ENCODE data around the gene PADI3.
"Not testable (repeated sequence)": the region's sequence is repeated elsewhere in the genome, so short reads cannot be mapped to it uniquely, and the experiment has no call there.

PADI3 gene

DNA sequence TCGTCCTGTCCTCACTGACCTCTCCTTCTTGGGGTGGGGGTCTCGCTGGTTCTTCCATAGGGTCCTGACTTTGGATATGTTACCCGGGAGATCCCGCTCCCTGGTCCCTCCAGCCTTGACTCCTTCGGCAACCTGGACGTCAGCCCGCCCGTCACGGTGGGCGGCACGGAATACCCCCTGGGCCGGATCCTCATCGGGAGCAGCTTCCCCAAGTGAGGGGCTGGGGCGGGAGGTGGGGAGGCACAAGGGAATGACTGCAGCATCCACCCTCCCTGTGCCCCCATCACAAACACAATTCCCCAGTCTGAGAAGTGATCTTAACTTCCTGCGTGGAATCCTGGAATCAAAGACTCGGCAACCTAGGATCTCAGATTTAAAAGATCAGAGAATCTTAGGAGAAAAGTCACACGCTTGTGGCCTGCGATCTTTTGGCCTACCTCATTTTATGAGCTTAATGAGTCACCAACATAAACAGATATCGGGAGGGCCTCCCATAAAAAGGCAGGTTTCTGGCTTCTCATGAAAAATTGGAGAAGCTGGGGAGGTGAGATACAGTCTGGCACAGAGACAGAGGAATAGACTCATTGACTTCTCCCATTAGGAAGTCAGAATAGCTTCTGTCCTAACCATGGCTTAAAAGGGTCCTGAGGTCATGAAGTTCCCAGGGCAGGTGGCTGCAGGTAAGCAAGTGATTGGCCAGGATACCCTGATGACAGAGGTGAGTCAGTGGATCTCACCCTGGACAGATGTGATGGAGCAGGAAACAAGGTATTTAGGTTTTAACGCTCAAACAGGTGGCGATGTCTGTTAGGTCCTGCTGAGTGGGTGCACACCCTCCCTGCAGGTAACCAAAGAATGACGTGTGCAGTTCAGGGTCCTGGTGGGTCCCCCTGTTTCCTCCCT lies 15.9 kb upstream of the PADI3 start:
- H3K4me1 ChIP-seq (ENCODE audit: control insufficient read depth, insufficient read depth, low read length): peaks cover 27% of the 10 kb centered on the region
- peaks cover 5% of the 10 kb centered on the region for H3K27me3 ChIP-seq (replicated peaks; ENCODE audit: control insufficient read depth, insufficient read depth, low read length)
- no peaks in the 10 kb centered on the region for H3K36me3 ChIP-seq (ENCODE audit: control insufficient read depth, insufficient read depth, low read length, severe bottlenecking)
- no peak overlapping the region for H3K4me3 ChIP-seq (ENCODE audit: low read length)
- DNase-seq (ENCODE audit: low read depth): peak; percentile 66
- no peak overlapping the region for H3K9ac ChIP-seq (ENCODE audit: low read length)
- no peaks in the 10 kb centered on the region for H3K9me3 ChIP-seq (ENCODE audit: control insufficient read depth, low read length)

DNA sequence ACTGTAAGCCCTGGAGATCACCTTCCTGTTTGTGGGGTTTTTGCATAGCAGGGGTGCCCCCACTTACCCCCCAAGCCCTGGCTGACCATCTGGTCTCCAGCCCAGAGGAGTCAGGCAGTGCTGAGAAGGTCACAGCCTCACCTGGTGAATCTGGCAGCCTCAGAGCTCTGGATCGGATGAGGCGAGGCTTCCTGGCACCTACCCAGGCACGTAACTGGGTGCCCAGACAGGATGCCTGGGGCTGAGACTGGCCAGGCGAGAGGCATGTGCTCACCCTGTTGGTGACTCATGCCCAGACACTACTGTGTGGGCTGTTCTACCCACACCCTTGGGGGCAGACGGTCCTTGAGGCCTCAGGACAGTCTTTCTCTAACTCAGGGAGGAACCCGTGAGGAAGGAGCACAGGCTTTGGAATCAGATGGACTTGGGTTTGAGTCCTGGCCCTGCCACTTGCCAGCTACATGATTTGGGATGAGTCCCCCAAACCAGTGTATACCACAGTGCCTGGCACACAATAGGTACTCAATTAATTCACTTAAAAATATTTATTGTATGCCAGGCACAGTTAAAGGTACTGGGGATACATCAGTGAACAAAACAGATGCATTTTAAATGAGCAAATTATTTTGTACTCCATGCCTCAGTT lies 15.1 kb upstream of the PADI3 start:
- no peaks in the 10 kb centered on the region for H3K9me3 ChIP-seq (ENCODE audit: control insufficient read depth, low read length)

DNA sequence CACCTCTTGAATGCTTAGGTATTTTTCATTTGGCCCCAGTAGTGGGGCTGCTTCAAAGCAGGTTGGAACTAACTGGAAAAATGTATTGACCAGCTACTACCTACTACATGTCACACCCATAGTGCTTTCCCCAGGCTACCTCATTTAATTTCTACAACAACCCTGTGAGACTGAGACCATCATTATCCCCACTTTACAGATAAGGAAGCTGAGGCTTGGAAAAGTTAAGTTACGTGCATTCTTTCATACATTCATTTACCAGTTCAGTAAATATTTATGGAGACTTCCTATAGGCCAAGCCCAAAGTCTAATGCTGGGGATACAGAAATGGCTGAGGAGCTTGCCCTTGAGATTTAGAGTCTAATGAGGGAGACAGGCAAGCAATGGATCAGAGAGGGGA lies 14.5 kb upstream of the PADI3 start:
- H3K9me3 ChIP-seq (ENCODE audit: control insufficient read depth, low read length): no peaks in the 10 kb centered on the region
- peaks cover 10% of the 10 kb centered on the region for H3K27me3 ChIP-seq (replicated peaks; ENCODE audit: control insufficient read depth, insufficient read depth, low read length)
- DNase-seq (ENCODE audit: low read depth): no peak
- H3K4me1 ChIP-seq (ENCODE audit: control insufficient read depth, insufficient read depth, low read length): peaks cover 22% of the 10 kb centered on the region
- H3K4me3 ChIP-seq (ENCODE audit: low read length): no peak overlapping the region
- H3K36me3 ChIP-seq (ENCODE audit: control insufficient read depth, insufficient read depth, low read length, severe bottlenecking): no peaks in the 10 kb centered on the region
- no peak overlapping the region for H3K9ac ChIP-seq (ENCODE audit: low read length)

More for the DNA sequence above, 15.1 kb upstream of the PADI3 start:
- peaks cover 27% of the 10 kb centered on the region for H3K4me1 ChIP-seq (ENCODE audit: control insufficient read depth, insufficient read depth, low read length)
- DNase-seq (ENCODE audit: low read depth): peak; percentile 92
- H3K4me3 ChIP-seq (ENCODE audit: low read length): no peak overlapping the region
- no peaks in the 10 kb centered on the region for H3K36me3 ChIP-seq (ENCODE audit: control insufficient read depth, insufficient read depth, low read length, severe bottlenecking)
- no peak overlapping the region for H3K9ac ChIP-seq (ENCODE audit: low read length)
- H3K27me3 ChIP-seq (replicated peaks; ENCODE audit: control insufficient read depth, insufficient read depth, low read length): peaks cover 4% of the 10 kb centered on the region

DNA sequence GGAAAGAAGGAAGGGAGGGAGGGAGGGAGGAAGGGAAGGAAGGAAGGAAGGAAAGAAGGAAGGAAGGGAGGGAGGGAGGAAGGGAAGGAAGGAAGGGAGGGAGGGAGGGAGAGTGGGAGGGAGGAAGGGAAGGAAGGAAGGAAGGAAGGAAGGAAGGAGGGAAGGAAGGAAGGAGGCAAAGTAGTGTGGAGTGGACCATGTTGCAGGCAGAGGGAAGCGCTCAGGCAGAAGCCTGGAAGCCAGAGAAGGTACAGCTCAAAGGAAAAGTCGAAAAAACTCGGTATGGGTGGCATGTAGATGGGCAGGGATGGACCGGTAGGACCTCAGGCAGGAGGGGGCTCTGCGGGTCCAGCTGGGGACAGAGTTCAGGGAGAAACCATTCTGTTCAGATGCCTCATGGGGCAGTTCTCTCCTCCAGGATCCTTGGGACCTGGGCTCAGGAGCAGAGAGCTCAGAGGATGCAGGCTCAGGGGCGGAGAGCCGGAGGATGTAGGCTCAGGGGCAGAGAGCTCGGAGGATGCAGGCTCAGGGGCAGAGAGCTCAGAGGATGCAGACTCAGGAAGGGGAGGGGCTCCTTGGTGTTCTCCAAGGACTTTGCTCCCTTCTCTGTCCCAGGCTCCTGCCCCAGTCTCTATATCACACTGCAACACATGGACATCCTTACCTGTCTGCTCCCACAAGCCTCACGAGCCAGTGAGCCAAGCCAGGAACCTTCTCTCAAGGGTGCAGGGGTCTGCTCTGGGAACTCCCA lies 13.6 kb upstream of the PADI3 start:
- peaks cover 18% of the 10 kb centered on the region for H3K27me3 ChIP-seq (replicated peaks; ENCODE audit: control insufficient read depth, insufficient read depth, low read length)
- H3K9ac ChIP-seq (ENCODE audit: low read length): no peak overlapping the region
- no peak for DNase-seq (ENCODE audit: low read depth)
- H3K4me1 ChIP-seq (ENCODE audit: control insufficient read depth, insufficient read depth, low read length): peaks cover 19% of the 10 kb centered on the region
- no peak overlapping the region for H3K4me3 ChIP-seq (ENCODE audit: low read length)
- no peaks in the 10 kb centered on the region for H3K36me3 ChIP-seq (ENCODE audit: control insufficient read depth, insufficient read depth, low read length, severe bottlenecking)
- no peaks in the 10 kb centered on the region for H3K9me3 ChIP-seq (ENCODE audit: control insufficient read depth, low read length)

DNA sequence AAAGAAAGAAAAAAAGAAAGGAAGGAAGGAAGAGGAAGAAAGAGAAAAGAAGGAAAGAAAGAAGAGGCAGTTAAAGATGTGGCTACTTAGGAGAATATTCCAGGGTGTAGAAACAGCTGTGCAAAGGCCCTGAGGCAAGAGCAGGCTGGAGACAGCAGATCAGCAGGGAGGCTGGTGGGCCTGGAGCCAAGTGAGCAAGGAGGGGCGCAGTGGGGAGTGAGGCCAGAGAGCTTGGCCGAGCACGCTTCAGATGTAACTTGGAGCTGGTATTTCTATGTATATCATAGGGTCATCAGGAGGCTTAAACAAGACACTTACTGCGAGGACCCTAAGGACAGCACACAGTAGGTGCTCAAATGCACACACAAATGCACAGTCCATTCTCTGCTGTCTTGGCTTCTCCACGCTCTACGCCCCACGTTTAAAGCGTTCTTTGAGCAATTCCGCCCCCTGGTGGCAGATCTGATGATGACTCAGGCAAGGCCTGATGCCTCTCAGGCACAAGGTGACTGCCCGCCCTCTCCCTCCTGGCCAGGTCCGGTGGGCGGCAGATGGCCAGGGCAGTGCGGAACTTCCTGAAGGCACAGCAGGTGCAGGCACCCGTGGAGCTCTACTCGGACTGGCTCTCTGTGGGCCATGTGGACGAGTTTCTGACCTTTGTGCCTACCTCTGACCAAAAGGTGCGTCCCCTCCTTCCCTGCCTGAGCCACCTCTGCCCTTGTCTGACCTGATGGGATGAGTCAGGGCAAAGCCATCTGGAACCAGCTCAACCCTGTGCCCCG lies 11.9 kb upstream of the PADI3 start:
- H3K9me3 ChIP-seq (ENCODE audit: control insufficient read depth, low read length): no peaks in the 10 kb centered on the region
- H3K36me3 ChIP-seq (ENCODE audit: control insufficient read depth, insufficient read depth, low read length, severe bottlenecking): no peaks in the 10 kb centered on the region
- no peak overlapping the region for H3K9ac ChIP-seq (ENCODE audit: low read length)
- peaks cover 32% of the 10 kb centered on the region for H3K27me3 ChIP-seq (replicated peaks; ENCODE audit: control insufficient read depth, insufficient read depth, low read length)
- H3K4me3 ChIP-seq (ENCODE audit: low read length): no peak overlapping the region
- H3K4me1 ChIP-seq (ENCODE audit: control insufficient read depth, insufficient read depth, low read length): peaks cover 19% of the 10 kb centered on the region
- DNase-seq (ENCODE audit: low read depth): peak; percentile 96

DNA sequence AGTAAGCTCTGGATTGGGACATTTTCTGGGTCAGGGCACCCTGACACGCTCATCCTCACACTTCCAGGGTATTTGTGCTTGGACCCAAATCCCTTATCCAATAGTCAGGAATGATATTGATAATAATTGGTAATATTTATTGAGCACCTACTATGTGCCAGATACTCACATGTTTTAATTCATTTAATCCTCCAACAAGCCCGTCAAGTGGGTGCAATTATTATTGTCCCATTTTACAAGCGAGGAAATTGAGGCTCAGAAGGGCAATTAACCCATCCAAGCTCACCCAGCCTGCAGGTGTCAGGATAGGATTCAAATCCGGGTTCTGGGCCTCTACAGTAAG lies 11.4 kb upstream of the PADI3 start:
- Histone ChIP-seq H3K9ac (ENCODE audit: low read length) (no peak overlapping the region), H3K9me3 (ENCODE audit: control insufficient read depth, low read length) (no peaks in the 10 kb centered on the region), H3K4me3 (ENCODE audit: low read length) (no peak overlapping the region), H3K4me1 (ENCODE audit: control insufficient read depth, insufficient read depth, low read length) (peaks cover 15% of the 10 kb centered on the region), H3K36me3 (ENCODE audit: control insufficient read depth, insufficient read depth, low read length, severe bottlenecking) (no peaks in the 10 kb centered on the region), H3K27me3 (replicated peaks; ENCODE audit: control insufficient read depth, insufficient read depth, low read length) (peaks cover 38% of the 10 kb centered on the region)
- no peak for DNase-seq (ENCODE audit: low read depth)

DNA sequence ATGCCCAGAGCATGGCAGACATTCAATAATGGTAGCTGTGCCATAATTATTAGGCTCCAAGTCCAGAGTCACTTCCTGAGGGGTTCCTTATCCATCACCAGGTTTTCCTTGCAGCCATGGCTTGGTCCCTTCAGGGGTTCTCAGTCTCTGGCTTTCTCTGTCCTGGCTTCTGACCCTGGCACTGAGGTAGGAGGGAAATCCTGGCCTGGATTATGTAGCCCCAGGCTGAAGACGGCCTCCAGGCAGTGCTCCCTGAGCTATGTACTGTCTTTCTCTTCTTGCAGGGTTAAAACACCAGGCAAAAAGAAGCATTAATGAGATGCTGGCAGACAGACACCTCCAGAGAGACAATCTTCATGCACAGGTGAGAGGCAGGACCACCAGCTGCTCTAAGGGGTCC lies 9.5 kb upstream of the PADI3 start:
- no peaks in the 10 kb centered on the region for H3K9me3 ChIP-seq (ENCODE audit: control insufficient read depth, low read length)
- no peak overlapping the region for H3K9ac ChIP-seq (ENCODE audit: low read length)
- DNase-seq (ENCODE audit: low read depth): peak; percentile 66
- no peak overlapping the region for H3K4me3 ChIP-seq (ENCODE audit: low read length)
- H3K4me1 ChIP-seq (ENCODE audit: control insufficient read depth, insufficient read depth, low read length): no peaks in the 10 kb centered on the region
- H3K27me3 ChIP-seq (replicated peaks; ENCODE audit: control insufficient read depth, insufficient read depth, low read length): peaks cover 45% of the 10 kb centered on the region
- H3K36me3 ChIP-seq (ENCODE audit: control insufficient read depth, insufficient read depth, low read length, severe bottlenecking): no peaks in the 10 kb centered on the region

DNA sequence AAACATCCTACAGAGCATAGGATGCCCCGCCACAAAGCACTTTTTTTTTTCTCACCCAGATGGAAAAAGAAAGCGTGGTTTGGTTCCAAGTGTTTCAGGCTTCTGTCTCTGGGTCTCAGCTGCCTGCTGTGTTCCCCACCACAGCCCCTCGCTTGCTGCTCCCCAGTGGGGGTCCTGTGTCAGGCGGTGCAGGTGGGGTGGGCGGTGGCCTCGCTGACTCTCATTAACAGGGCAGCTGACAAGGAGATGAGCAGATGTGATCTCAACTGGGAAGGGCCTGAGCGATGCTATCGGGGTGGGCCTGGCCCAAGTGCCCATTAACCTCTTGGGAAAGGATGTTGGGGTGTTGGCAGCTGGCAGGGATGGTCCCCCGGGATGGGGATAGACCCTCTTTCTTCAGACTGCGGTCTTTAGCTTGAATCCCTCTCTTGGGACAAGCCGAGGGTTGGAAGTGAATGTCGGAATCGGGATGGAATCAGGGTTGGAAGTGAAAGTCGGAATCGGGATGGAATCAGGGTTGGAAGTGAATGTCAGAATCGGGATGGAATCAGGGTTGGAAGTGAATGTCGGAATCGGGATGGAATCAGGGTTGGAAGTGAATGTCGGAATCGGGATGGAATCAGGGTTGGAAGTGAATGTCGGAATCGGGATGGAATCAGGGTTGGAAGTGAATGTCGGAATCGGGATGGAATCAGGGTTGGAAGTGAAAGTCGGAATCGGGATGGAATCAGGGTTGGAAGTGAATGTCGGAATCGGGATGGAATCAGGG lies 7.7 kb upstream of the PADI3 start:
- not testable (repeated sequence) for H3K9ac ChIP-seq (ENCODE audit: low read length); DNase-seq (ENCODE audit: low read depth); H3K4me3 ChIP-seq (ENCODE audit: low read length); H3K4me1 ChIP-seq (ENCODE audit: control insufficient read depth, insufficient read depth, low read length); H3K9me3 ChIP-seq (ENCODE audit: control insufficient read depth, low read length); H3K36me3 ChIP-seq (ENCODE audit: control insufficient read depth, insufficient read depth, low read length, severe bottlenecking)
- H3K27me3 ChIP-seq (replicated peaks; ENCODE audit: control insufficient read depth, insufficient read depth, low read length): peaks cover 56% of the 10 kb centered on the region

DNA sequence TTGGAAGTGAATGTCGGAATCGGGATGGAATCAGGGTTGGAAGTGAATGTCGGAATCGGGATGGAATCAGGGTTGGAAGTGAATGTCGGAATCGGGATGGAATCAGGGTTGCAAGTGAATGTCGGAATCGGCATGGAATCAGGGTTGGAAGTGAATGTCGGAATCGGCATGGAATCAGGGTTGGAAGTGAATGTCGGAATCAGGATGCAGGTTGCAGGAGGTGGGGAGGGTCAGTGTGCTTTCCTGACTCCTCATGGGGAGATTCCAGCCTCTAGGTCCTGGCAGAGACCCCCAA lies 7.2 kb upstream of the PADI3 start:
- not testable (repeated sequence) for H3K9me3 ChIP-seq (ENCODE audit: control insufficient read depth, low read length); H3K4me1 ChIP-seq (ENCODE audit: control insufficient read depth, insufficient read depth, low read length); H3K9ac ChIP-seq (ENCODE audit: low read length); DNase-seq (ENCODE audit: low read depth); H3K4me3 ChIP-seq (ENCODE audit: low read length); H3K36me3 ChIP-seq (ENCODE audit: control insufficient read depth, insufficient read depth, low read length, severe bottlenecking)
- peaks cover 61% of the 10 kb centered on the region for H3K27me3 ChIP-seq (replicated peaks; ENCODE audit: control insufficient read depth, insufficient read depth, low read length)

DNA sequence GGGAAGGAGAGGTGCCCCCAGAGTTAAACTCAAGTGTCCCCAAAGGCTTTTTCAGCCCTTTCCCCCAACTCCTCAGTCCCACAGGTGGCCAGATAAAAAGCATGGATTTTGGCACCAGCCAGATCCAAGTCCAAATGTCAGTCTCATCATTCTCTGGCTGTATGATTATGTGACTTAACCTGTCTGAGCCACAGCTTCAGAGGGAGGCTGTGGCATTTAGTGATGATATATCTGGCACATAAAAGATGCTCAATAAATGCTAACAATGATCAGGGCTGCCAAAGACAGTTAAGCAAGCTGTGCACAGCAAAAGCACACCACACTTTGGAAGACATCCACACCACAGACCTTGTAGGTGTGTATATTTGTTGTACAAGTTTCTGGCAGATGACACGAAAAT lies 5.6 kb upstream of the PADI3 start:
- DNase-seq (ENCODE audit: low read depth): no peak
- H3K27me3 ChIP-seq (replicated peaks; ENCODE audit: control insufficient read depth, insufficient read depth, low read length): peaks cover 70% of the 10 kb centered on the region
- no peaks in the 10 kb centered on the region for H3K9me3 ChIP-seq (ENCODE audit: control insufficient read depth, low read length)
- no peaks in the 10 kb centered on the region for H3K4me1 ChIP-seq (ENCODE audit: control insufficient read depth, insufficient read depth, low read length)
- H3K36me3 ChIP-seq (ENCODE audit: control insufficient read depth, insufficient read depth, low read length, severe bottlenecking): no peaks in the 10 kb centered on the region
- H3K4me3 ChIP-seq (ENCODE audit: low read length): no peak overlapping the region
- no peak overlapping the region for H3K9ac ChIP-seq (ENCODE audit: low read length)
